HG02884 (cell line): ENCODE measurements around the gene STAT5A.

Source experiments
- ATAC-seq: cut with Tn5 transposase; IDR thresholded peaks from one replicate; pipeline ENCODE4 v1.9.1; 2021; ENCODE audit warnings: mild to moderate bottlenecking, moderate library complexity; ENCODE audit not compliant: unreplicated experiment

STAT5A gene

GRCh38 chr17:42266918-42267766 lies 21.2 kb upstream of the STAT5A start:
- ATAC-seq: no peak

- ATAC-seq: no peak
Observed at GRCh38 chr17:42268236-42268635, 20.1 kb upstream of the STAT5A start.

- ATAC-seq: no peak
Observed at GRCh38 chr17:42270170-42270535, 18.1 kb upstream of the STAT5A start.

- no peak for ATAC-seq
Observed at GRCh38 chr17:42270596-42270995, 17.7 kb upstream of the STAT5A start.

GRCh38 chr17:42271006-42271778 lies 17.1 kb upstream of the STAT5A start:
- no peak for ATAC-seq

- no peak for ATAC-seq
Observed at GRCh38 chr17:42271779-42272035, 16.6 kb upstream of the STAT5A start.

GRCh38 chr17:42272162-42272907 lies 16.0 kb upstream of the STAT5A start:
- ATAC-seq: no peak

GRCh38 chr17:42273474-42274252 lies 14.6 kb upstream of the STAT5A start:
- ATAC-seq: no peak

GRCh38 chr17:42274253-42274542 lies 14.1 kb upstream of the STAT5A start:
- no peak for ATAC-seq

GRCh38 chr17:42274812-42275526 lies 13.3 kb upstream of the STAT5A start:
- no peak for ATAC-seq

GRCh38 chr17:42275527-42276358 lies 12.6 kb upstream of the STAT5A start:
- no peak for ATAC-seq

- ATAC-seq: no peak
Observed at GRCh38 chr17:42276359-42276608, 12.0 kb upstream of the STAT5A start, which contains the start of gene STAT5B. TSS of gene STAT5B (minus strand) at chr17:42276391. CDS start at chr17:42232127, 44,264 bp downstream.

GRCh38 chr17:42276609-42277341 lies 11.5 kb upstream of the STAT5A start:
- ATAC-seq: no peak

GRCh38 chr17:42277342-42277712 lies 11.0 kb upstream of the STAT5A start:
- ATAC-seq: no peak

GRCh38 chr17:42279776-42280630 lies 8.3 kb upstream of the STAT5A start:
- ATAC-seq: no peak

GRCh38 chr17:42281571-42282096 lies 6.7 kb upstream of the STAT5A start:
- no peak for ATAC-seq

GRCh38 chr17:42282478-42283080 lies 5.7 kb upstream of the STAT5A start:
- no peak for ATAC-seq
